Germinal center (tissue), 1 donor: ENCODE measurements around the gene TMED5.
"Not testable (repeated sequence)": the region's sequence is repeated elsewhere in the genome, so short reads cannot be mapped to it uniquely, and the experiment has no call there.

Experiments
- DNase-seq: peaks from one replicate; pipeline ENCODE4 v3.0.0; 2012; ENCODE audit warnings: mixed read lengths, low spot score

TMED5 gene

DNA sequence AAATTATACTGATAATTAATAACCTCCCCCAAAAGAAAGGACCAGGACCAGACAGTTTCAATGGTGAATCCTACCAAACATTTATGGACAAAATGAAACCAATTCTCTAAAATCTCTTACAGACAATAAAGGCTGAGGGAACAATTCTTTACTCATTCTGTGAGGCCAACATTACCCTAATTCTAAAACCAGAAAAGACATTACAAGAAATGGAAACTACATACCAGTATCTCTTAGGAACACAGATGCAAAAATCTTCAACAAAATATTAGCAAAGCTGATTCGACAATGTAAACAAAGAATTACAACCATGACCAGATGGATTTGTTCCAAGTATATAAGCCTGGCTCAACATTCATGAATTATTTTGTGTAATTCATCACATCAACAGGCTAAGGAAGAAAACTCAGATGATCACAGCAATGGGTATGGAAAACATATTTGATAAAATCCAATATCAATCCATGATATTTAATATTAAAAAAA, 8.6 kb downstream of the TMED5 start:
- no peak for DNase-seq

- DNase-seq = not testable (repeated sequence)
These were observed 10.0 kb downstream of the TMED5 start for GRCh38 chr1:93170141-93170678.

- DNase-seq = no peak
These were observed 13.2 kb downstream of the TMED5 start for GRCh38 chr1:93167006-93167405.

DNA sequence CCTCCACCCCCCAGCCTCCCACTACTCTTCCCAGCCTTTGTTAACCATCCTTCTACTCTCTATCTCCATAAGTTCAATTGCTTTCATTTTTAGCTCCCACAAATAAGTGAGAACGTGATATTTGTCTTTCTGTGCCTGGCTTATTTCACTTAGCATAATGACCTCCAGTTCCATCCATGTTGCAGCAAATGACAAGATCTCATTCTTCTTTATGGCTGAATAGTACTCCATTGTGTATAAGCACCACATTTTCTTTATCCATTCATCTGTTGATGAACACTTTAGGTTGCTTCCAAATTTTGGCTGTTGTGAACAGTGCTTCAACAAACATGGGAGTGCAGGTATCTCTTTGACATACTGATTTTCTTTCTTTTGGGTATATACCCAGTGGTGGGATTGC, 14.3 kb downstream of the TMED5 start:
- not testable (repeated sequence) for DNase-seq

GRCh38 chr1:93164816-93165215, 15.4 kb downstream of the TMED5 start:
- DNase-seq = no peak

- not testable (repeated sequence) for DNase-seq
These were observed 16.9 kb downstream of the TMED5 start for GRCh38 chr1:93163314-93163713.

- no peak for DNase-seq
These were observed 20.9 kb downstream of the TMED5 start for GRCh38 chr1:93159337-93159736.

GRCh38 chr1:93155335-93155734, 24.9 kb downstream of the TMED5 start:
- DNase-seq = no peak

- DNase-seq = no peak
These were observed 25.3 kb downstream of the TMED5 start for GRCh38 chr1:93154898-93155297.

GRCh38 chr1:93152835-93153234, 27.4 kb downstream of the TMED5 start:
- no peak for DNase-seq

DNA sequence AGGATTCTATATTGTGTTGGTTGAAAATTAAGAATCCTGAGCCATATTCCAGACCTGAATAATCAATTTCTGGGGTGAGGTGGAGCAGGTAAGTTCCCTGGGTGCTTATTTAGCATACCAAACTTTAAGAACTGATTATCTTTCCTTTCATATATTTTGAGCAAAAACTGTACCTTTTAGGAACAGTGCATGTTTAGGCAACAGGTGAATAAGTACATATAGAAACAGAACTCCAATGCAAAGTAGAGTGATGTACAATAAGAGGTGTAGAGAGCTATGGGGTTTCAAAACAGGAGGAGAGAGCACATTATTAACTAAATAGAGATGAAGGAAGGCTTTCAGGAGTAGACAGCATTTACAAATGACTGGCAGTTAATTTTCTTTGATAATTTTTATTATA, 28.7 kb downstream of the TMED5 start:
- no peak for DNase-seq

DNA sequence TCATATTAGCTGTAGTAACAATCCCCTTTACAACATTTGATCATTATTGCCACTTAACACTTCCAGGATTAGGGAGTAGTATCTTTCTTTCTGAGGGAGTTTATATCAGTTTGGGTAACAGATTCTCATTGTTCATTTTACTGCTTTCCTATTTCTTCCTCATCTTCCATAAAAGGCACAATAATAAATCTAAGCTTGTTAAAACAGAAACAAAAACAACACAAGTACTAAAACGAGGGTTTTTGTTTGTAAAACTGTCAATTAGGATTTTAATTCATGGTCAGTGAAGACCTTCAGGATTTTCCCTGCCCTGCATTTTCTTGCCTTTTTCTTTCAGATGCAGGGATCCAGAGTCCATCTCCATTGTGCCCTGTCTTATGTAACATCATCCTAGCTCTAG, 29.5 kb downstream of the TMED5 start:
- DNase-seq = no peak

- no peak for DNase-seq
These were observed 32.2 kb downstream of the TMED5 start for GRCh38 chr1:93148001-93148400.

- no peak for DNase-seq
These were observed 36.4 kb downstream of the TMED5 start for GRCh38 chr1:93143769-93144168.

GRCh38 chr1:93143136-93143535, 37.1 kb downstream of the TMED5 start:
- no peak for DNase-seq

DNA sequence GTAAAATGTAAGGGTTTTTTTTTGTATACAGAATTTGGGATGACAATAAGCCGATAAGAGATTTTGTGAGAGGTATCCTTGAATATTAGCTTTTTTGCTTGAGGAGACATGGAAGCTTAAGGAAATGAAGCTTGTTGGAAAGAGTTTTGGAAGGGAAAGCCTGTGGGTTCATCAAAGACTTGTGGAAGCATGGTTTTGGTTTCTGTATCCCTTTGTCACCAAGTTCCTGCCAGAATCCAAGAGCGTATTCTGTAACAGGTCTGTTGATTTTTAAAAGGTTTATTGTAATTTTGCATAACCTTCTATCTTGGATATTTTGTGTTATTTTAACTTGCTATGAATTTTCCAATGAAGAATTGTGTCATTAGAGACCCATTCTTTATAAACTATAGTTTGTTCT, 38.1 kb downstream of the TMED5 start:
- no peak for DNase-seq

- DNase-seq = no peak
These were observed 40.1 kb downstream of the TMED5 start for GRCh38 chr1:93140106-93140505.

DNA sequence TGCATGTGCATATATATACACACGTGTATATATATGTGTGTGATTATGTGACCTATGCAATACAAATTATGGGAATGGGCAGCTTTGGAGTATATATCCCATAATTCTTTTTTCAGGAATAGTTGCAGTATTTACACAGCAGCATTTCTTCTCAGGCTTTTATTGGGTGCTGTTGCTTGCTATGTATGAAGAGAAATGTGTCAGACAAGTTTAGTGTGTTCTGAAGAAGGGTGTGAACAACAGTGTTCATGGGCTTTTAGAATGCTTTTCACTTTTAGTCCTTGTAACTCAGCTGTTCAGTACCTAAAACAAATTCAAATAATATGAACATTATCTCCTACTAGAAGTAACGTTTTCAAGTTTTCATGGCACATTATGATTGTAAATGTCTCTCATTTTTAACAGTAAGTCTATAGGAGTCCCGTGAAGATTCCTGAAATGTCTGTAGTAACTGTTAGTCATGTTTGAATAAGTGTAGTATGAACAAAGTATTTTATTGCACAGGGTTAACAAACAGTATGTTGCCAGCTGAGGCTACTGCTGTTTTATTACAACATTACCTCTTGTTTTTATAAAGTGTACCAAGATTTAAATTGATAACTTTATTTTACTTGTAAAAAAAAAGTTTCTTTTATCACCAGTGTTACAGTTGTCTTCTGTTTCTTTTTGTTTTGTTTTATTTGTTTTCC, 42.5 kb downstream of the TMED5 start:
- DNase-seq = no peak

DNA sequence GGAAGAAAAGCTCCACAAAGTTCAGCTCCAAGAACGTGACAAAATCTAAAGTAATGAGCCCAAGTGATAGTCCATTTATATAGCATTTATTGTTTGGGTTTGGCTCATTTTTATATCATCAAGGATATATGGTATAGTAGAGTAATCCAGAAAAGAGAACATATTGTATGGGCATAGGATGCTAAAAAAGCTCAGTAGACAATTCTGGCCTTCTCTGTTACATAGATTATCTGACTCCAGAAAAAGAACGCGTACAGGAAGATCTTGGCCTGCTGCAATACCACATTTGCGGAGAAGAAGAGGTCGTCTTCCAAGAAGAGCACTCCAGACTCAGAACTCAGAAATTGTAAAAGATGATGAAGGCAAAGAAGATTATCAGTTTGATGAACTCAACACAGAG, 43.8 kb downstream of the TMED5 start:
- no peak for DNase-seq

DNA sequence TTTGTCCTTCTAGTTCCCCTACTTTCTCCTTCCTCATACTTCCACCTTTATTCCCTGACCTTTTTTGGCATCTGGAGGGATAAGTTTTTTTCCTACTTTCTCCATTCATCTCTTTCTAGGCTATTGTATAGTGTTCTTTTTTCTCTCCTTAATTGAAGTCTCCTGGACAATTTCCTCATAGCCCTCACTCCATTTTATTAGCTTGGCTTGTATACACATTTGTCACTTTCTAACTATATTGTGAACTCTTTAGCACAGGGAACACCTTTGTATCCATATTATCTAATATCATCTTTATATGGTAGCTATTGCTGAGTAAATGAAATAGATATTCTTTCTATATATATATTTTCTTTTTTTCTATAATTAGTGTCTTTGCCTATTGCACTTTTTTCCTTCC, 47.6 kb downstream of the TMED5 start:
- DNase-seq = no peak

DNA sequence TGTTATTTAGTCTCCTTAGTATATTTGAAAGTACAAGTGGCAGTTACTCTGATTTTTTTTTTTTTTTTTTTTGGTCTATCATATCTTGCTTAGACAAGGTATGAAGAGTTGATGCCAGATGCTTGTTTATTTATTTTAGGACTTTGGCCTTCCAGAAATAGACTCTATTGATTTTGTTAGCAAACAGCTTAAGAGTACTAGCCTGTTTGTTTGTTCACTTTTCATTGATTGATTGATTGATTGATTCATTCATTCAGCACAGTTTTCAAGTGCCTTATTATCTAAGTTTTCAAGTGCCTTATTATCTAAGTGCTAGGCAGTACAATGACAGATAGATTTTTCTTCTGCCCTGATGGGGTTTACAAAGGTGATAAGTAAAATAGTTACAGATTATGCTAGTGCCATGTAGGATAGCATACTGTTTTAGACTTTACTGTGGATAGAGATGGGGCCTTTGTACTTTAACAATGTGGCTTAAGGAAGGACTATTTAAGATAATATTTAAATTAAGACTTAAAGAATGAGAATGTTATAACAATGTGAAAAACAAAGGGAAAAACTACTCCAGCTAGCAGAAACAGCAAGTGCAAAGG, 50.6 kb downstream of the TMED5 start:
- no peak for DNase-seq

- DNase-seq = no peak
These were observed 55.5 kb downstream of the TMED5 start for GRCh38 chr1:93124556-93125355.
